GM12892 (cell line): ENCODE results near the gene TMEM120A.
"Not testable (repeated sequence)": the region's sequence is repeated elsewhere in the genome, so short reads cannot be mapped to it uniquely, and the experiment has no call there.

Source experiments
- DNase-seq: peaks from one replicate; pipeline ENCODE4 v3.0.0; 2011; ENCODE audit not compliant: insufficient read length
- FAIRE-seq: peaks from 2 replicates; lab custom pipeline; 2011; peaks lifted over from hg19 to GRCh38; lab: Jason Lieb, UNC
- POLR2A ChIP-seq: IDR thresholded peaks from 2 replicates; pipeline ENCODE4 v1.6.1; 2011; ENCODE audit warnings: low read depth, low read length, control low read depth
- POLR2AphosphoS5 ChIP-seq: IDR thresholded peaks from 2 replicates; pipeline ENCODE4 v1.6.1; 2011; ENCODE audit warnings: low read depth, low read length, control low read depth
- TAF1 ChIP-seq: IDR thresholded peaks from 2 replicates; pipeline ENCODE4 v1.6.1; 2011; ENCODE audit warnings: low read depth, mild to moderate bottlenecking, control low read depth, low read length, borderline replicate concordance

Gene TMEM120A

DNA sequence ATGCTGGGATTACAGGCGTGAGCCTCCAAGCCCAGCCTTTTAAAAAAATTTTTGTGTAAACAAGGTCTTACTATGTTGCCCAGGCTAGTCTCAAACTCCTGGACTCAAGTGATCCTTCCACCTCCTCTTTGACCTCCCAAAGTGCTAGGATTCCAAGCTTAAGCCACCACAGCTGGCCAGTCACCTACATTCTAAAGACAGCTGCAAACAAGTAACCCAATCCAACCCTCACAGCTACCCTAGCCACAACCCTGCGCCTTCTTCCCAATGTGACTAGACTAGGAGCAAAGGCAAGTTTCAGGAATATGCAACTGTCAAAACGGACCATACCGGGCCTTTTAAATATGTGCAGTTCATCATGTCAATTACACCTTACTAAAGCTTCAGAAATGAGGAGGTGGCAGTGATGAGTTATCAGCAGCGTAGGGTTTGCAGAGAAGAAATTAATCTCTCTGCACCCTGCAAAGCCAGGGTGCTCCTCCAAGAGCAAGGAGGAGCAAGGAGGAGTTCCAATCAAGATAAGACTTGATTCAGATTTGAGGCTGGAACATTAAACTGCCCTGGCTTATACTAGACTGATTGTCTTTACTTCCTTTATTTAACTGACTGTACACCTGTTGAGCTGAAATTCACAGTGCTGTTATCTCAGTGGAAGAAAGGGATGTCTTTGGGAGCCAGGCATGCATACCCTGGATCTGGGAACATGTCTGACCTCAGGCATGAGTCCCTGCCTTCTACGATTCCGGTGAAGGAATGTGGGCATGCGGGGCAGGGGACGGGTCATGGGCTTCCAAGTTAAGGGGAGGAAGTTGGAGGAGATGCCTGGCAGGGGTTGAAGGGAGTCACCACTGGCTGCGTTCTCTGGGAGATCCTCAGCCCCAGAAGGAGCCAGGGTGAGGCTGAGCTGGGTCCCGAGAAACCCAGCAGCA lies 15.5 kb upstream of the TMEM120A start:
- no peak for FAIRE-seq
- TF ChIP-seq POLR2AphosphoS5 (no peak), TAF1 (no peak), POLR2A (no peak)
- no peak for DNase-seq

DNA sequence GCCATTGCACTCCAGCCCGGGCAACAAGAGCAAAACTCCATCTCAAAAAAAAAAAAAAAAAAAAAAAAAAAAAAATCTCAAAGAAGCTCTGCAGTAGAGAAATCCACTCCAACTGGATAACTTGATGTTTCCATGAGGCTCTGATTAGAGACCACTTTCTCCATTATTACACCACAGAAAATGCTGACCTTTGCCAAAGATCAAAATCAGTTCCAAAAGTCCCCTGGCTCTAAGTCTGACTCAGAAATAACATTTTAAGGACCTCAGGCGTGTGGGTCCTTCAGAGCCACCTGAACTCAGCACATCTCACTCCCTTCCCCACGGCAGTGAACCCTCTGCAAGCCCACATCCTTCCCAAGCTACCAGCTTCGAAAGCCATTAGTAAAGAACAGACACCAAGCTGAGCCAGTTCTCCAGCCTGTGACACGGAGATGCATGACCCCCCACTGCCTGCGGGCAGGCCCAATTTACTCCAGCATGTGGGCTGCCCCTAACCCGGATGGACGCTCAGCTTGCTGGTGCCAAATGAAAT lies 13.8 kb upstream of the TMEM120A start:
- no peak for DNase-seq
- no peak for FAIRE-seq
- TF ChIP-seq POLR2AphosphoS5, result no peak
- TF ChIP-seq TAF1, result no peak
- no peak for TF ChIP-seq POLR2A

DNA sequence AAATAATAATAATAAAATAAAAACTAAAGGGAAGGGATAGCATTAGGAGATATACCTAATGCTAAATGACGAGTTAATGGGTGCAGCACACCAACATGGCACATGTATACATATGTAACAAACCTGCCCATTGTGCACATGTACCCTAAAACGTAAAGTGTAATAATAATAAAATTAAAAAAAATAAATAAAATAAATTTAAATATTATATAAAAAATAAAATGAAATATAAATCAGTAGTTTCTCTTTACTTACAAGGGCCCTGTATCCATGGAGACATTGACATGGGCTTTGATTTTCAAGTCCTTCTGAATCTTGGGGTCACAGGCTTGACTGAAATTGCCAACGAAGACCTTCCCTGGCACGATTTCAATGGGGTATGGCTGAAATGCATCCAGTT lies 10.6 kb upstream of the TMEM120A start:
- not testable (repeated sequence) for FAIRE-seq, DNase-seq

DNA sequence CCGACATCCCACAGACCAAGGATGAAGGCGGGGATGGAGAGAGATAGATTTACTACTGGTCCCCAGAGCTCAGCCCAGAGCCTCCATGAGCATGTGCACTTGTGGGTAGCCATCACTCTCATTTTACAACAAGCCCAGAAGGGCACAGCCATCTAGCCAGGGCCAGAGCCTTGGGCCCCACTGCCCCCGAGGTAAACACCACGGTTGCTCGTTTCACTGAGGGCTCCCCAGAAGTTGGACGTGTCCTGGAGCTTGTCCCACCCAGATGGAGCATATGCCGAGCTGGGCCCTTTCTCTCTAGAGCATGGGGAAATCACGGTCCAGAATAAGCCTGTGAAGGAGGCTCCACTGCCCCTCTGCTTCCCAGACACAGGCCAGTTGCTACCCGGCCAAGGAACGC lies 9.0 kb upstream of the TMEM120A start:
- DNase-seq (no peak), FAIRE-seq (no peak)
- TF ChIP-seq POLR2AphosphoS5, result no peak
- TF ChIP-seq POLR2A, result no peak
- no peak for TF ChIP-seq TAF1

DNA sequence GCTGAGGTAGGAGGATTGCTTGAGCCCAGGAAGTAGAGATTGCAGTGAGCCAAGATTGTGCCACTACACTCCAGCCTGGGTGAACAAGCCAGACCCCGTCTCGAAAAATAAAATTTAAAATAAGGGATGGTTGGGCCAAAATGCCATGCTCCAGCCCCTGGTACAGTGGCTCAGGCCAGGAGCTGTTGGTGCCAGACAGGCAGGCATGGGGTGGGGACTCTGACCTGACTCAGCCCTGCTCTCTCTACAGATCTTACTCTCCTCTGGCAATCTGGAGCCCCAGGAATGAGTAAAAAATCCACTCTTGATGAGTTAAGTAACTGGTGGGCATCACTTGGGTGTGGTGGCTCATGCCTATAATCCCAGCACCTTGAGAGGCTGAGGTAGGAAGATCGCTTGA lies 8.4 kb upstream of the TMEM120A start:
- TF ChIP-seq POLR2A (no peak), TAF1 (no peak), POLR2AphosphoS5 (no peak)
- FAIRE-seq (no peak), DNase-seq (no peak)

DNA sequence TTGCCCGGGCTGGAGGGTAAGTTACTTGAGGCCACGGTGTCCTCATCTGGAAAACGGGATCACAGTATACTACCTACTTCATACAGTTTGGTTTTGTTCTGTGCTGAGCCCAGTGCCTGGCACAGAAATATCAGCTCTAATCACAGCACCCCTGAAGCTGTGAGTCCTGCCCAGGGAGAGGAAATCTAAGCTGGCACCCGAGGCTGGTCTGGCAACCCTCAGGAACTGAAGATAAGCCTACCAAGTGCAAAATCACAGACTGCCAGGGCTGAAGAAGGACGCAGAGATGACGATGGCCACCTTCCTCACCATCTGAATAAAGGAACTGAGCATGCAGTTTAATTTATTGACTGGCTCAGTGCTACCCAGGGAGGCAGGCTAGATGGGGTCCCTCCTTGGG lies 7.7 kb upstream of the TMEM120A start:
- DNase-seq (no peak), FAIRE-seq (no peak)
- no peak for TF ChIP-seq POLR2AphosphoS5
- TF ChIP-seq TAF1, result no peak

DNA sequence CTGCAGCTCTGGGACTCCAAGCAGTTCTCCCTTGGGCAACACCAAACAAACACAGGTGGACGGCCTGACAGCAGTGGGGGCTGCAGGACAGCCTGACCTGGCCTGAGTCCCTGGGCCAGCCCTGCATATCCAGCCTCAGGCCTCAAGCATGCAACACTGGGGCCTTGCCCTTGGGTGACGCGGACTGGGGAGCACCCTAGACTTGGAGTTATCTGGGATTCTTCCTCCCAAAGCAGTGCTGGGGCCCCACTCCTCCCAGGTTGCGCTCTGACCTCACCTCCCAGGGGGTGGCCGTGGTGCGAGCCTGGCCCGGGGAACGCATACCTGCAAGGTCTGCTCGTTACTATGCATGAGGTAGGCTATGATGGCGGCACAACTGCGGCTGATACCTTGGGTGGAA lies 6.2 kb upstream of the TMEM120A start:
- no peak for TF ChIP-seq POLR2A
- no peak for TF ChIP-seq POLR2AphosphoS5
- no peak for DNase-seq
- no peak for FAIRE-seq

DNA sequence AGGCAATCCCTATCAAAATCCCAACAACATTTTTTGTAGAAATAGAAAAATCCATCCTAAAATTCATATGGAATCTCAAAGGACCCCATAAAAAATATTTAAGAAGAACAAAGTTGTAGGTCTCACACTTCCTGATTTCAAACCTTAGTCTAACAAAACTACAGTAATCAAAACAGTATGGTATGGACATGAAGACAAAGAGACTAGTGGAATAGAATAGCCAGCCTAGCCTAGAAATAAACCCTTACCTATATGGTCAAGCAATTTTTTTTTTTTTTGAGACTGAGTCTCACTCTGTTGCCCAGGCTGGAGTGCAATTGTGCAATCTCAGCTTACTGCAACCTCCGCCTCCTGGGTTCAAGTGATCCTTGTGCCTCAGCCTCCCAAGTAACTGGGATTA lies 3.6 kb upstream of the TMEM120A start:
- DNase-seq (no peak), FAIRE-seq (no peak)
- TF ChIP-seq POLR2AphosphoS5 (no peak), TAF1 (no peak), POLR2A (no peak)

DNA sequence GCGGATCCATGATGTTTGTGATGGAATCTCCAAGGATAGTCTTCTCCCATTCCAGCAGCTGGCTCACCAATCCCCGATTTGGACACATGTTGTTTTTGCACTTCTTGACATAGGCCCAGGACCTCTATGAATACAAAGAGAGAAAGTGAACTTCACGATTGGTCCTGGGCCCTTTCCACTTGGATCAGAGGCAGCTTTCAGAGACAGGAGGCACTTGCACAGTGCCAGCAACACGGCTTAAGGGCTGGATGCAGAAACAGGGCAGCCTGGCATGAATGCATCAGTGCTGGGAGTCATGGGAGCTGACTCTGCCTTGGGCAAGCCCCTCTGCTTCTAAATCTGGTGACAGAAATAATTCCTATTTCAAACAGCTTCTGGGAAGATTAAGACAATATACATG lies 2.1 kb upstream of the TMEM120A start:
- FAIRE-seq, result no peak
- no peak for DNase-seq
- TF ChIP-seq POLR2A, result no peak
- TF ChIP-seq TAF1, result no peak
- no peak for TF ChIP-seq POLR2AphosphoS5

DNA sequence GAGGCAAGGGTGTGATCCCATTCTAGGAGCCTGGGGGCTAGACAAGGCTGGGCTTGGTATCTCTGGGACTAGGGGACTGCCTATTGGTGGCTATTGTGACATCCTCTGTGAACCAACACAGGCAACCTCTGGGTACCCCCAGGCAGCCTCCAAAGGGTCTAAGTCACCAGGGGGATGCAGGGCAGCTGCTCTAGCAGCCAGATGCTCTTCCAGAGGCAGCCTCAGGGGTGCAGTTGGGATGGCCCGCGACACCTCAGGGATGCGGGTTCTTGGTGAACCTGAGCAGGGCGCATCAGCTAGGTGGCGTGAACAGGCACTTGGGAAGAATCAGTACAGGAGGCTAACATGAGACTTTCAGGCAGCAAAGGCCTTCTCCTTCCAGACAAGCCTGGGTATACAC lies 1.6 kb upstream of the TMEM120A start:
- TF ChIP-seq POLR2AphosphoS5 (no peak), TAF1 (no peak), POLR2A (no peak)
- DNase-seq (no peak), FAIRE-seq (no peak)

DNA sequence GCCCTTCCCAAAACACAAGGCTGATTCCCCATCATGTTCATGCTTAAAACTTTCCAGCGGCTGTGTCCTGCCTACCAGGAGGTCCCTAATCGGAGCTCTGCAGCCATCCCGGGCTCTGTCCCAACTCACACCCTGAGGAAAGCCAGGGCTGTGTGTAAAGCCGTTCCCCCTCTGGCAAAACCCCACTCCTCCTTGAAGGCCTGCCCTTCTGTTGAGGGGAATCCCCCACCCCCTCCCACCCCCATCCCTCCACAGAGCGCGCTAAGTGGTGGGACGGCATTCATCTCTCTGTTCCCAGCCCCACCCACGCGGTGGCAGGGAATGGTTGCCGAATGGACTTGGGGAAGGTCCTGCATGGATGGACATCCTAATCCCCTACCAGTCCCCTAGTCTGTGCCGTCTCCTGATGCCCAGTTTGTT lies 667 bp upstream of the TMEM120A start:
- no peak for FAIRE-seq
- TF ChIP-seq TAF1 (no peak), POLR2AphosphoS5 (no peak), POLR2A (no peak)
- DNase-seq, result no peak

DNA sequence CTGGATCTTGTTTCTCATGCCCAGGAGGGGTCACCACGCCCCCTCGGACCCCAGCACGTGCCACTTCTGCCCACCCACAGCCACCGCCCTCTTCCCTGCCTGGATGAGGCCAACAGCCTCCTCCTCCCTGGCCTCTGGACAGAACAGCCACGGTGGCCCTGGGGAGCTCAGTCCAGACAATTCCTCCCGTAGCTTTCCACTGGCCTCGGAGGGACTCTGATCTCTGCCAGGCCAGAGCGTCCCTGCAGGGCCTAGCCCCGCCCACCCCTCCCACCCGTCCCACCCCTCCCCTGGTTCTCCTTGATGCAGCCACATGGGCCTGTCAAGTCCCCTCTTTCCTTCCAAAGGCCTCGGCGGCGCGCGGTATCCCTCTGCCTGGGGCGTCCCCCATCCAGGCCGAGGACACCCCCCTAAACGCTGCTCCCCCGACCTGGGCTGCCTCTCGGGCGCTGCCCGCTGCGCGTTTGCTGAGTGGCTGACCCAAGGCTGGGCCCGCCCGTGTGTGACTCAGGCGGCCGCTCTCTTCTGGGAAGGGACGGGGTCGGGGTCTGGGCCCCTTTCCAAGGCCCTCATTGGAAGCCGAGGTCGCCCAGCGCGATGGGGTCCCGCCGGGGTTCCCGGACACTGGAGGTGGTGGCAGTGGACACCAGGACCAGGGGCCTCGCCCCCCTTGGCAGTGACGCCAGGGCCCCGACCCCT lies 557 bp downstream of the TMEM120A start:
- no peak for FAIRE-seq
- no peak for TF ChIP-seq POLR2A
- TF ChIP-seq TAF1, result no peak
- TF ChIP-seq POLR2AphosphoS5, result no peak
- no peak for DNase-seq

DNA sequence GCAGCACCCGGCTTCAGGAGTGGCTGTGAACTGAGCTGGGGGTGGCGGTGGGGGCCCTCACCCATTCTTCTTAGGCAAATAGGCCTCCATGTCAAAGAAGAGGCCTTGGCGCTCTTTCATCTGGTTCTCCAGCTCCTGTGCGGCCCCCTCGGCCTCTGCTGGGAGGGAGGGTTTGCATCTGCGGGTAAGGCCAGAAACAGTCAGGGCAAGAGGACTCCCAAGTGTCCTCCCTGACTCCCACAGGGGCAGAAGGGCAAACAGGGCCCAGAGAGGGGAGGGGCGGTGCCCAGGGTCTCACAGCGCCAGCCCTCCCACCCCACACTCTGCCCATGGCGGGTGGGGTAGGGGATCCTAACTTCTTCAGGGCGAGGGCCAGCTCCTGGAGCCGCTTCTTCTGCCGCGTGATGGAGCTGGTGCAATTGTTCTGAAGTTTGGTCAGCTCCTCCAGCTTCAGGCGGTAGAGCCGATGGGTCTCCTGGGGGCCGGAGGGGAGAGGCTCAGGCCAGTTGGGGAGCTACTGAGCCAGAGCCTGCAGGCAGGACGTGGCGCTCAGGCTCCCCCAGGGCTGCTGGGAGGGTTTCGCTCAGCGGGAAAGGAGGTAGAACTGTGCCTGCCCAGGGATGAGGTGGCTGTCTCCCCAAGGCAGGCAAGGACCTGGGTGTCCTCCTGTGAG lies 2.2 kb downstream of the TMEM120A start:
- TF ChIP-seq POLR2AphosphoS5, result no peak
- no peak for DNase-seq
- no peak for FAIRE-seq
